Transverse colon (tissue), 4 donors: ENCODE results near the gene OXT.

Source experiments
- CTCF ChIP-seq, 5 experiments: fragments of 200-600 bp in 3 of 5; fragments of 450-650 bp in 2 of 5; sonication (generic) in 3 of 5; IDR thresholded peaks; 1 replicate in 2 of 5; 2 replicates in 3 of 5; pipeline ENCODE4 v1.5.1; 2016 to 2017; ENCODE audit warnings: antibody characterized with exemption in 5 of 5, inconsistent platforms in 3 of 5, mild to moderate bottlenecking in 2 of 5, moderate library complexity in 1 of 5
- EP300 ChIP-seq: sonication (generic); formaldehyde crosslinking; IDR thresholded peaks from one replicate; pipeline ENCODE4 v1.6.1; 2017; ENCODE audit warnings: antibody characterized with exemption, low read depth
- POLR2A ChIP-seq: fragments of 450-650 bp; IDR thresholded peaks from one replicate; pipeline ENCODE4 v1.6.1; 2016; ENCODE audit warnings: antibody characterized with exemption, mild to moderate bottlenecking, moderate library complexity
- POLR2AphosphoS5 ChIP-seq, 3 donors: sonication (generic); formaldehyde crosslinking; IDR thresholded peaks; one replicate each; pipeline ENCODE4 v1.6.1; 2016; ENCODE audit warnings: antibody characterized with exemption in 3 of 3

DNA sequence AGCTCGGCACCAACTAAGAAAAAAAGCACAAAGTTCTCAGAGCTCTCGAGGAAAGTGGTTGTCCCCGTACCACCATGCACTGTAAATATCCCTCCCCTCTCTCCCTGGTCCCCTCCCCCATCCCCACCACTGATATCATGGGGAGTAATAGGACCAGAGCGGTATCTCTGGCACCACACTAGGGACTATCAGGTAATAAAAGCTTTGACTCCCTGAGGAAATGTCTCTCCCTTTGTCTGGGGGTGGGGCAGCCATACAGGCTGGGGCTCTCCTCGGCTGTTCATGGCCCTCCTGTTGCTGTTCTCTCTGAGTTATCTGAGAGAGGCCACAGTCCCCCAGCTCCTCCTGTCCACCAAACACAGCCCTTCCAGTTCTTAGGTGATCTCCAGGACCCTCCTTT, 33.0 kb upstream of the OXT start:
- TF ChIP-seq CTCF (IDR thresholded peaks at IDR 0.05) (no peak), POLR2AphosphoS5 (IDR thresholded peaks at IDR 0.05) (no peak), POLR2A (no peak), EP300 (no peak)
